GM21723 (cell line): ENCODE results near the gene LMF1.
"Not testable (repeated sequence)": the region's sequence is repeated elsewhere in the genome, so short reads cannot be mapped to it uniquely, and the experiment has no call there.

Source experiments
- ATAC-seq: cut with Tn5 transposase; IDR thresholded peaks from one replicate; pipeline ENCODE4 v1.9.1; 2021; ENCODE audit warnings: mild to moderate bottlenecking, moderate library complexity; ENCODE audit not compliant: unreplicated experiment

The LMF1 gene

DNA sequence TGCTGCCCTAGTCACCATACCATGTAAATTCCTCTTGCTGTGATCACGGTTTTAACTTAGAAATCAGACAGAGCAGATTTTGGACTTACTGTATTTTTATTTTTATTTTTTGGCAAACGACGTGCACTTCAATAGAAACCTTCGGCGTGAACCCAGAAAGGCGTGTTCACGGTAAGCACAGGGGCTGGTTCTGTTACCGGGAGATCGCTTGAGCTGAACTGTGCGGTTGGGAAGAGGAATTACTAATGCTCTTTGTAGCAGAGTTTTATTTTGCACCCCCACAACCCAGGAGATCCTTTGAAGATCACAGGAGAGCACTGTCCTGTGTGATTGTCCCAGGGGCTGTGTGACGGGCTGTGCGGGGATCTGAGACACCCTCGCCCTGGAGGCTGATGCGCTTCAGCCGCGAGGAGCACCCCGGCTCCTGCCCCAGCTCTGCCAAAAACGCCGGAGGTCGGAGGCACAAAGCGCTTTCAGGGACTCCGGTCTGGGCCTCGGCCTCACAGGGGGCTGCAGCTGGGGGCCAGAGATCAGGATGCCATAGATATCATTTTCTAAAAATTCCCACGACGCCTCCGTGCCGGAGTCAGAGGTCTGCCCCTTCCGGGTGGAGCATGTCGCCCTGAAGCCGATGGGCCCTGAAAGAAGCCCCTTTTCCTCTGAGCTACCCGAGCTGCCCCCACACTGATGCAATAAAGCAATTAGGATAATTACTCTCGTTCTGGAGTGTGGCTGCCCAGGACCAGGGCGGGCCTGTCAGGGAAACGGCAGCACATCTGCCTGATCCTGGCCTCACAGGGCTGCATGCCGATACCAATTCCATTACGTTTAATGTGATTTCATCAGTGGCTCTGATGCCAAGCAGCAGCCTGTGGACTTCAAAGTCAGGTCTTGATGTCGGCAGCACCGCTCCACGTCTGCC lies 71.8 kb downstream of the LMF1 start:
- ATAC-seq: no peak

DNA sequence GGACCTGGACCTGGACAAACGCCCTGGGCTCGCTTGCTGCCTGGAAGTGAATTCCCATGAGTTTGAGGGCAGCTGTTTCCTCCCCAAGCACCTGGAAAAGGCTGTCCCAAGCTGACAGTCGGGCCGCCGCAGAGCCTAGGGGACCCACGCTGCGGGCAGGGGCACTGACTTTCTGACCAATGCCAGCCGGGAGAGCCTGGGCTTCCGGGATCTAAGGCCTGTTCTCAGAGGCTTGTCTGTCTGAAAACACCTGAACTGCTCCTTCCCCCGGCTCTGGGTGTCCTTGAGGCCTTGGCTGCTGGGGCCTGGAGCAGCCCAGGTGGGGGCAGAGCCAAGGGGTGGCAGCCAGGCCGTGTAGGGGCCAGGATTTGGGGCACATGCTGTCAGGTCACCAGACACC lies 72.6 kb downstream of the LMF1 start:
- no peak for ATAC-seq

DNA sequence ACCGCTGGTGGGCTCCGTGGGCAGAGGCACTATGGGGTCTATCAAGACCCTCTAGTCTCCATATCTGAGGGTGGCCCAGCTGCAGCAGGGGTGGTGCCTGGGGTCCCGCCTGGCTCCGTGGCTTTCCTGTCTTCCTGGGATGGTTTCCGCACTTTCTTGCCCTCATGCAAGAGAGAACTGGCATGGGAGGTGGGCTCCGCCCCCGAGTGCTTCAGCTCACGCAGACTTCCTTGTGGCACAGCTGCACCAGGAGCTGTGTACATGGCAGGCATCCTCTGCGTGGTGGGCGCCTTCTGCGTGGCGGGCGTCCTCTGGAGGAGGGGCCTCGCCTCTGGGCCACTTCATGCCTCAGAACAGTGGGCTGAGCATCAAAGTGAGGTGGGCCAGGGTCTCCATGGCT lies 73.1 kb downstream of the LMF1 start:
- no peak for ATAC-seq

DNA sequence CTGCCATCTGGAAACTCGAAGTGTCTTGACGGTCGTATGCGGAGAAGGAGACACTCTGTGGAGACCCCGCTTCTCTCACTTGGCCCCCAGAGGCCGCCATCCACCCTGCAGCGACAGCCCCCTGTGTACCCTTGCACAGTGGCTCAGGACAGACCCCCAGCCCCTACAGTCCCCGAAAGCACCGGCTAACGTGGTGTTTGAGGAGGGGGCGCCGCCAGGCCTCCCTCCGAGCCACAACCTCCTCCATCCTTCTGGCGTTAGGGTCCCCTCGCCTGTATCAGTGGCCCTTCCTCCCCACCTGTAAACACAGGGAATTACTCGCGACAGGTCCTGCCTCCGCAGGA lies 73.6 kb downstream of the LMF1 start:
- no peak for ATAC-seq

DNA sequence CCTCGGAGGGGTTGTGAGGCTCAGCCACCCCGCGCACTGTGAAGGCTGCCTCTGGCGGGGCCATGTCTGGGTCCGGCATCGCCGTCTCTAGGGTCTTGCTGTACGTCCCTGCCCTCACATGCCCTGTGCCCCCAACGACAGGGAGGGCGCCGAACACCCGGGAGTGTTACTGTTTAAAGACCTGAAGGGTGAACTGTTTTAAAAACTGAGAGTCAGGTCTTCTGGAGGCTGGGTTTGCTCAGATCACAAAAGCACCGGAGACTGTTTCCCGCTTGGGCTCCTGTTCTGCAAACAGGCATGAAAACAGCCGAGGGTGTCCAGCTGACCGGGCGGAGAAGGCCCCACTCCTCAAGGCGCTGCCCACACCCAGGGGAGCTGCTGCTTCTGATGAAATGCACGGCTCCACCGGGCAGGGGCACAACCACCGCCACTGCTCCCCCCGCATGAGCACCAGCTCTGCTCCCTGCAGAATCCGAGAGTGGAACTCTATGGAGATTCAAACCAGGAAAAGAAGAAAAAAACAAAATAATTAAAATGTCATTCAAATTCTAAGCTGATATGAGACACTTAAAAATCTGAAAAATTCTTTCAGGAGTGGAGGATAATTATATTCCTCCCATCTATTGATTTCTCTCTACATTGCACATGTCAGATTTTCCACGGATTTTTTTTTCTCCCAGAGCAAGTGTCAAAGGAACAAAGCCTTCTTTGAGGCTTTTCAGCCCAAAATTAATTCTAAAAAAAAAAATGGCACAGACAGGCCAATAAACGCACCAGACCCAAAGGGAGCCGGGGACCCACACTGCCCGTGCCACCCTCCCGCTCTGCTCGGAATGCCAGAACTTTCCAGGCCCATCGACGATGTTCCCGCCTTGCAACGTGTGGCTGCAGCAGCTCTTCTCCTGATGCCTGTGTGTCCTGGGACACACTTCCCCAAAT lies 74.3 kb downstream of the LMF1 start:
- no peak for ATAC-seq

DNA sequence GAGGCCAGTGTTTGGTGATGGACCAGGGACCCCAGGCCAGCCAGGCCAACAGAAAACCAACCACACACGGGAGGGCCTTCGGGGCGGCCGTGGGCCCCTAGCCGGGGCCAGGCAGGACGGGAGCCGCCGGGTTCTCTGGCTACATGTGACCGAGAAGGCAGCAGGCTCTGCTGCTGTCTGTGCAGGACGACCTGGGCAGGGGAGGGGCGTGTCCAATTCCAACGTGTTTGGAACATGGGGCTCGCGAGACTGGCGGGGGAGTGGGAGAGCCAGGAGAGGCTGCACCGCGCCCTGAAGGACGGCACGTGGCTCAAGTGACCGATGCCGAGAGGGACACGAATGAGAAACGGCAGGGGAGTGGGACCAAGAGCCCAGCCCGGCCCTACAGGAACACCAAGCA lies 75.4 kb downstream of the LMF1 start:
- ATAC-seq: no peak

DNA sequence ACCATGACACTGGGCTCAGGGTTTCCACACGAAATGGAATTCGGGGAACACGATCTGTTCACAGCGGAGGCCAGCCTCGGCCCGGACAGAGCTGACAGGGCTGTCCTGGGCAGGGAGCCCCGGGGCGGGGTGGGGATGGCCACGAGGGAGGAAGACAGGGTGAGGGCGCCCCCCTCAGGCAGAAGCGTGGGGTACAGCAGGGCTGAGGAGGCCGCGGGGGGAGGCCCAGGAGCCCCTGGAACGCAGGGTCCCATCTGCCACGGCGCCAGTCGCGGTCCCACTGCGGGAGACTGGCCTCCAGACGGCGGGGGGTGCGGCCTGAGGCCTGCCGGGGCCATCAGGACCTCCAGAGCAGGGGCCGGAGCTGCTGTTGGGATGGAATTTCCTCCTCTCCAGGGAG lies 75.9 kb downstream of the LMF1 start:
- ATAC-seq: no peak

DNA sequence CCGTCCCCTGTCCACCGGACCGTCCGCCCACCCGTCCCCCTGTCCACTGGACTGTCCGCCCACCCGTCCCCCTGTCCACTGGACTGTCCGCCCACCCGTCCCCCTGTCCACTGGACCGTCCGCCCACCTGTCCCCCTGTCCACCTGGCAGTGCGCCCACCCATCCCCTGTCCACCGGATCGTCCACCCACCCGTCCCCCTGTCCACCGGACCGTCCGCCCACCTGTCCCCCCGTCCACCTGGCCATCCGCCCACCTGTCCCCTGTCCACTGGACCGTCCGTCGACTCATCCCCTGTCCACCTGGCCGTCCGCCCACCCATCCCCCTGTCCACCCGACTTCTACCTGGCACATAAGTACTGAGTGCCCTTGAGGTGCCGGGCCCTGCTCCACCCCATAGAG lies 76.6 kb downstream of the LMF1 start:
- ATAC-seq: no peak

DNA sequence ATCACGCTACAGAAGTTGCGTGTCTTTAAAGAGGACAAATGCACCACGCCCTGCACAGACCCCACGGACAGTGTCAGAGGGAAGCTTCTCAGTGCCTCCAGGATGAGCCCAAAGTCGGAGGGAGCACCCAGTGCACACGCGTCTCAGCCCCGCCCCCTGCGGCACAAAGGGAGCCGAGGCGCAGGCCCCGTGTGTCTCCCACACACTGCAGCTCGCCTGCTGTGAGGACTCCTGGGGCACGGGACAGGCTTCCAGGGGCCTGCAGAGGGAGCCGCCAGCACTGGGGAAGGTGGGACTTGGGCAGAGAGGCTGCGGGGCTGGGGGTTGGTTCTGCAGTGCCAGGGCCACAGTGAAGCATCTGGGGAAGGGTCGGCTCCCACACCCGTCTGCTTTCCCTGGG lies 77.4 kb downstream of the LMF1 start:
- no peak for ATAC-seq

DNA sequence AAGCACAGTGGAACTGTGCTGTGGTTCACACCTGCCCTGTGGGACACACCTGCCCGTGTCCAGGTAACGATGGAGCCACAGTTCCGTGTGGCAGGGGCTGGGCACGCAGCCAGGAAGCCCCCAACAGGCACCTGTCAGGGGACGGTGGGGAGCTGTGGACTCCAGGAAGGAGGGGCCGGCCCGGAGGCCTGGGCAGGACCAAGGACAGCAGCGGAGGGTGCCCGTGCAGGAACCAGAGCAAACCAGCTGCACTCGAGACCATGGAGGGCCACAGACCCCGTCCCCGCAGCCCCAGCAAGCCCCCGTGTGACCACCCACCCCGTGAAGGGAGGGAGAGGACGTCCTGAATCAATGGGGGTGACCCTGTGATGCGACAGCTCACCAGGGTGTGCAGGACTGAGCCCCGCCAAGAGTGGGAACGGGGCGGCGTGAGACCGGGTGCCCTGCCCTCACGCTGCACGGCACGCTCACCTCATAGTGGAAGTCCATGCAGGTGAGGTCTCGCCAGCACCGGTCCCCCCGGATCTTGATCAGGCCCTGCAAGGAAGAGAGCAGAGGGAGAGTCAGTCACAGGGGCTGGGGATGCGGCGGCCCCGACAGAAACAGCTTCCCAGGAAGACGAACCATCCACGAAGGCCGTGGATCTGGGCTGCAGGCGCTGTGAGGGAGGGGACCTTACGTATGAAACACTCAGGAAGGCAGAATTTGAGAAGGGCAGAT lies 78.1 kb downstream of the LMF1 start:
- ATAC-seq: no peak

DNA sequence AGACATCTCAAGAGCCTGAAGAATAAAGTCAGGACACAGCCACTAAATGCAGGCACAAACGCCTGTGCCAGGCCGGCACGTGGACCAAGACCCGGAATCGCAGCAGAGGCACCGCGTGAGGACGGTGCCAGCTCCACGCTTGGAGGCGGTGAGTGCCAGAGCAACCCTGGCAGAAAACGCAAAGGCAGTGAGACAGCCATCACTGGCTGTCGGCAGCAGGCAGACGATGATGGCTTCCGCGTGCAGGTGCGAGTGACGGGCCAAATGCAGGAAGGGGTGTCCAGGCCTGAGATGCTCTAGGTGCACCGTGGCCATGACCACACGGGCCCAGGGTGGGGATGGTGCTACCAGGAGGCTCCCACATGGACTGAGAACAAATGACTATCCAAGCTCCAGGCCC lies 78.8 kb downstream of the LMF1 start:
- no peak for ATAC-seq

DNA sequence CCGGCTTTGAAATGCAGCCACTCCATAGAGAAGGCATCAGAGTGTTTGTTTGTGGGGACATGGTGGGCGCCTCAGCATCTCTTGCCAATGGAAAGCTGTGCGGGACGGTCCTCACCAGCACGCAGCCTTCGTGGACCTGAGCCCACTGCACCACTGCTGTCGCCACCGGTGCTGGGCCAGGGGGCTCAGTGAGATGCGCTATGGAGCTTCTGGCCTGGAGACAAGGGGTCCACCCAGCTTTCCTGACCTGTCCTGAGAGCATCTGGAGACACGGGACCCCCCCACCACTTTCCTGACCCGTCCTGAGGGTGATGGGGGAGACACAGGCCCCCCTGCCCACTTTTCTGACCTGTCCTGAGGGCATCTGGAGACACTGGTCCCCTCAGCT lies 79.4 kb downstream of the LMF1 start:
- no peak for ATAC-seq

DNA sequence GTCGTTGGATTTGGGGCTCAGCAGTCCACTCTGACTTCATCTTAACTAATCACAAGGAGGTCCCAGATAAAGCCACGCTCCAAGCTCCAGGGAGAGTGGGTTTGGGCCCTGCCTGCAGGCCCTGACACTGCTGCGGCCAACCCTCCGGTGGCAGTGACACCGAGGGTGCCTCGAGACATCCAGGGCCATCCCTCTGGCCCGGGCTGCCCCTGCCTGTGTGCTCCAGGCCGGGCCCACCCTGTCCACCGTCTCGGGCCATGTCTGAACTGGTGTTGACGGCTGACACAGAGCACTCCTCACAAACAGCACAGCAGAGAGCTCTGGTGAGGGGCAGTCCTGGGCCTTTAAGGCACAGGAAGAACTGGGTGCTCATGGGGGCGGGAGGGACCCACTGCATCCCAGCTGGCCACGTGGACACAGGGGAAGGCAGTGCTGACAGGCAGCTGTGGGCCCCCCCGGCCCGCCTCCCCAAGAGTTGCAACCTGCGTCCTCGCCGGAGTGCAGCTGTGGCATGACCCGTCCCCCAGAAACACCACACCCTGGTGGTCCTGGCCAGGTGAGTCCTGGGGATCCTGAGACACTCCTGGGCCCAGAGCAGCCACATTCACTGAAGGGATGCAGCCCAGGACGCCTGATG lies 80.0 kb downstream of the LMF1 start:
- no peak for ATAC-seq

DNA sequence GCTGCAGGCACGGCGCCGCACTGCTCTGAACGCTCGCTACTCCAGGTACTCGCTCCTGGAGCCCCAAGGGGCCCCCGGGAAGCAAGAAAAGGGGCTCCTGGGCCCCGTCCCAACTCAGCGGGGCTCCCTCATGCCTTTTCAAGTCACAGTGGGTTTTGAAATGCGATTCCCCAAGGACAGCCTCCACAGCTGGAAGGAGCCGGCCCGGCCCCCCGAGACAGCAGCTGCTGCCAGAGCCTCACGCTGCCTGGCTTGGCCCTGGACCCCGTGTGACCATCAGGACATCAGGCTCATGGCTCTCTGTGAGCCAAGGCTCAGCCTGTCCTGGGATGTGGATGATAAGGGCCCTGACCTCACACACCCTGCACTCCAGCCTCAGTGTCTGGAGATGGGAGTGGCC lies 80.6 kb downstream of the LMF1 start:
- ATAC-seq: no peak

DNA sequence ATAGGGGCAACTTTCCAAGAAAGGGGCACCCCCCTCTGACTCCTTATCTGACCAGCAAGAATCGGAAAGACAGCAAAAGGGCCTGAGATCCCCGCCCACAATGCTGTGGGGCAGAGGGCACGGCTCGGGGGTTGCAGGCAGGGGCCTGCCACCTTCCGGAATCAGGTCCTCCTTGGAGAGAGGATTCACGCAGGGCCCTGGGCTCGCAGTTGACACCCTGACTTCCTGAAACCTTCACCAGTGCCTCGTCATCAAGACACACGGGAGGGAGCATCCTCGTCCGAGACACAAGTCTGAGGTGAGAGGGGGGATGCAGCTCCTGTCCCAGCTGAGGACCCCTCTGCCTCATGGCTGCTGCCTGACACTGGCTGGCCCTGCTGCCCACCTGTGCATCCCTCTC lies 81.2 kb downstream of the LMF1 start:
- no peak for ATAC-seq

DNA sequence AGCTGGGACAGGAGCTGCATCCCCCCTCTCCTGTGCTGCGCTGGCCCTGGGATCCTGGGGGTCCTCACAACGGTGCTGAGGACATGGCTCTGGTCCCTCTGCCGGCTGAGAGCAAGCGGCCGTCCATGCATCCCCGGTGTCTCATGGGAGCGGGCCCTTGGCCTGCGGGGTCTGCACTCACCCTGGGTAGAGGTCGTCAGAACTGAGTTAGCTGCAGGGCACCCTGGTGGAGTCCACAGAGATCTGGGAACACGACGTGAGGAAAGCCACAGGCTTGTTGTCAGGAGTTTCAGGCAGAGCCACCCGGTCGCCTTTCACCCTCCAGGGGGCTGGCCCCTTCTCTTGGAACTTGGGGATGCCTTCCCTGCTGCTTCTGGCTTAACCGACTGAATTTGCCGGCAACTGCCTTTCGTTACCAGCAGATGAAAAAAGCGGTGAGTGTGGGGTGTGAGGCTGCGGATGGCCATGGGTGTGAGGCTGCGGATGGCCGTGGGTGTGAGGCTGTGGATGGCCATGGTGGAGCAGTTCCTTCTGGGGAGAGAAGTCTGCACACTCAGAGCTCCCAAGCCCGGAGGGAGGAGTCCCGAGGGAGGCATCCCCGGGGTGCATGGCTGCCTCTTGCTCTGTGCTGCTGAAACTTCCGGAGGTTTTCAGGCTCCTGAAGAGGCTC lies 81.7 kb downstream of the LMF1 start:
- ATAC-seq: no peak

DNA sequence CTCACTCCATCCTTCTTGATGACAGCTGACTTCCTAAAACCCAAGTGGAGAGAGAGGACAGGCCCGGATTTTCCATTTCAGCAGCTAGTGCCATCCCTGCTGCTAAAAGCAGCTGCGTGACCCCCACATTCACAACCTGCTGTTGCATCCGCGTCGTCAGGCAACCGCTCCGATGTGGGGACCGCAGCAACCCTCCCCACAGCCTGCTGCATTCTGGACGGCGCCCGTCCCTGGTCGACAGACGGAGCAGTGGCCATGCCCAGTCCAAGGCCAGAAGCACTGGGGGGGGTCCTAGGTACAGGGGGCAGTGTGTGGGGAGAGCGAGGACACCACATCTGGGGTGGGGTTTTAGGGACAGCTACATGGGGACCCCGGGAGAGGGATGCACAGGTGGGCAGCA lies 82.3 kb downstream of the LMF1 start:
- not testable (repeated sequence) for ATAC-seq

DNA sequence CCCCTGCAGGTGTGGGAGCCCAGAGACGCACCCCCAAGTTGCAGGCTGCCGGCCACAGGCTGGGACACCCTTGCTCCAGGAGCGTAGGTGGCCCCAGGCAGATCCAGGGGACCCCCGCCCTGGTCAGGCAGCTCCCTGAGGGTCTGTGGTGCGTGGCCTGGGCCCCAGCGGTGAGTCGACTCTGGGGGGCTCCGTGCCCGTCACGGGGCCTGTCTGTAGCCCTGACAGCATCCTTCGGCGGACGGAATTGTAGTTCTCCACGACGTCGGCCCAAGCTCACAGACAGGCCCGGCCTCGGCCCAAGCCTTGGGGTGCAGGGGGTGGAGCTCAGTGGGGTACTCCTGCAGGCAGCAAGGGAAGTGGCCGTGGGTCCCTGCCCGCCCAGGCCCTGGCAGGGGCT lies 82.9 kb downstream of the LMF1 start:
- ATAC-seq: no peak

DNA sequence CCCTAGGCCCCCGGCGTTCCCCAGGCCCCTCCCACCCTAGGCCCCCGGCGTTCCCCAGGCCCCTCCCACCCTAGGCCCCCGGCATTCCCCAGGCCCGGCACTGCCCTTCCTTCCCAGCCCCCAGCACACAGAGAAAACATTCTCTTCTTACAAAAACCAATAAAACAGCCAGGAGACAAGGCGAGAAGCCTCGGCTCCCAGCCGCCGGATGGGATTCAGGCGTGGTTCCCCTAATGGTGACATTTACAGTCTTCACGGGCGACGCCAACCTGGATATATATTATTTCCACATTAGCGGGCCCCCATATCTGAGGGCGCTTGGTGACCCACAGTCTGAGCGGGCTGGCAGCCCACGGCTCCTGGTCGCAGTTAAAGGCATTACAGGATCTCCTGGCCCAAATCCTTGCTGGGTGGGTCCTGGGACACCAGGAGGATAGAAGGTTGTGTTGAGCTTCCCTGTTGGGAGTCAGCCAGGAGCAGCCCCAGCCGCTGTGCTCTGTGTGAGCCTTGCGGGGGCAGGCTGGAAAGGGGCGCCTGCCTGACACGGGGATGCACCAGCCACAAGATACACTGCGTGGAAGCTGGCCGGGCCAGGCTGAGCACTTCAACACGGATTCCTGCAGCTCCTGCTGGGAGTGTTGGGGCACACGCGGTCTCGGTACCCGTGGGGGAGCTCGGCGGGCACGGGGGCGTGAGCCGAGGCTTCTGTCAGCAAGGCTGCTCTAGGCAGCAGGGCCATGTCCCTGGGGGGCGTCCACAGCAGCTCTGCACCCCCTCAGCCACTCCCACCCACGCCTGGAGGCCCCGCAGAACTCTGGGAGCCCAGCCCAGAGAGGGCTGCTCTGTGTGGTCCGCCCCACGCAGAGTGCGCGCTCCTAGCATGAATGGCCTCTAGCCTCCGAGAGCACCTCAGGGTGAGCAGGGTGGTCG lies 83.7 kb downstream of the LMF1 start:
- ATAC-seq: no peak
